KOPT-K1 (cell line): ENCODE results near the gene CSMD2.

Experiments
- H3K27ac ChIP-seq: fragments of 200-600 bp; sonication (generic); 2 replicates; pipeline ENCODE4 v1.5.1; 2016; ENCODE audit warnings: antibody characterized with exemption, mild to moderate bottlenecking, low read depth, low read length; ENCODE audit not compliant: poor library complexity, severe bottlenecking
- H3K36me3 ChIP-seq: fragments of 200-600 bp; sonication (generic); 2 replicates; pipeline ENCODE4 v1.5.1; 2017; ENCODE audit warnings: antibody characterized with exemption, mild to moderate bottlenecking, low read length, moderate library complexity; ENCODE audit not compliant: insufficient read depth
- H3K9me3 ChIP-seq: fragments of 200-600 bp; sonication (generic); 2 replicates; pipeline ENCODE4 v1.5.1; 2017; ENCODE audit warnings: antibody characterized with exemption, low read length, mild to moderate bottlenecking; ENCODE audit not compliant: insufficient read depth, poor library complexity, severe bottlenecking

CSMD2 gene

GRCh38 chr1:33758698-33759097 lies 406.3 kb downstream of the CSMD2 start:
- no peak overlapping the region for H3K27ac ChIP-seq
- H3K36me3 ChIP-seq: no peaks in the 10 kb centered on the region
- peaks cover 2% of the 10 kb centered on the region for H3K9me3 ChIP-seq

- H3K9me3 ChIP-seq: peaks cover 13% of the 10 kb centered on the region
- H3K36me3 ChIP-seq: no peaks in the 10 kb centered on the region
- no peak overlapping the region for H3K27ac ChIP-seq
Measured at GRCh38 chr1:33753087-33753856, 411.8 kb downstream of the CSMD2 start.

GRCh38 chr1:33745942-33746341 lies 419.1 kb downstream of the CSMD2 start:
- Histone ChIP-seq H3K9me3 (no peaks in the 10 kb centered on the region), H3K27ac (no peak overlapping the region), H3K36me3 (no peaks in the 10 kb centered on the region)

GRCh38 chr1:33743221-33743998 lies 421.6 kb downstream of the CSMD2 start:
- Histone ChIP-seq H3K9me3 (no peaks in the 10 kb centered on the region), H3K27ac (no peak overlapping the region), H3K36me3 (no peaks in the 10 kb centered on the region)

- Histone ChIP-seq H3K36me3 (no peaks in the 10 kb centered on the region), H3K9me3 (no peaks in the 10 kb centered on the region), H3K27ac (no peak overlapping the region)
Measured at GRCh38 chr1:33742663-33743062, 422.4 kb downstream of the CSMD2 start.

GRCh38 chr1:33741749-33742148 lies 423.3 kb downstream of the CSMD2 start:
- Histone ChIP-seq H3K36me3 (no peaks in the 10 kb centered on the region), H3K9me3 (no peaks in the 10 kb centered on the region)

GRCh38 chr1:33740040-33740744 lies 424.8 kb downstream of the CSMD2 start:
- Histone ChIP-seq H3K36me3 (no peaks in the 10 kb centered on the region), H3K27ac (no peak overlapping the region), H3K9me3 (no peaks in the 10 kb centered on the region)

More at GRCh38 chr1:33741749-33742148, 423.3 kb downstream of the CSMD2 start:
- H3K27ac ChIP-seq: no peak overlapping the region

GRCh38 chr1:33738976-33739375 lies 426.1 kb downstream of the CSMD2 start:
- no peak overlapping the region for H3K27ac ChIP-seq
- H3K9me3 ChIP-seq: no peaks in the 10 kb centered on the region
- H3K36me3 ChIP-seq: no peaks in the 10 kb centered on the region

GRCh38 chr1:33738536-33738935 lies 426.5 kb downstream of the CSMD2 start:
- Histone ChIP-seq H3K36me3 (no peaks in the 10 kb centered on the region), H3K9me3 (no peaks in the 10 kb centered on the region), H3K27ac (no peak overlapping the region)

GRCh38 chr1:33736496-33736895 lies 428.5 kb downstream of the CSMD2 start:
- no peaks in the 10 kb centered on the region for H3K36me3 ChIP-seq
- H3K9me3 ChIP-seq: no peaks in the 10 kb centered on the region
- H3K27ac ChIP-seq: no peak overlapping the region

- Histone ChIP-seq H3K27ac (no peak overlapping the region), H3K36me3 (no peaks in the 10 kb centered on the region), H3K9me3 (no peaks in the 10 kb centered on the region)
Measured at GRCh38 chr1:33735624-33736023, 429.4 kb downstream of the CSMD2 start.

- Histone ChIP-seq H3K36me3 (no peaks in the 10 kb centered on the region), H3K9me3 (no peaks in the 10 kb centered on the region), H3K27ac (no peak overlapping the region)
Measured at GRCh38 chr1:33727310-33727709, 437.7 kb downstream of the CSMD2 start.

- Histone ChIP-seq H3K27ac (no peak overlapping the region), H3K9me3 (no peaks in the 10 kb centered on the region), H3K36me3 (no peaks in the 10 kb centered on the region)
Measured at GRCh38 chr1:33726274-33726804, 438.7 kb downstream of the CSMD2 start.

GRCh38 chr1:33725556-33726160 lies 439.4 kb downstream of the CSMD2 start:
- Histone ChIP-seq H3K27ac (no peak overlapping the region), H3K9me3 (no peaks in the 10 kb centered on the region), H3K36me3 (no peaks in the 10 kb centered on the region)

- no peaks in the 10 kb centered on the region for H3K36me3 ChIP-seq
- H3K27ac ChIP-seq: no peak overlapping the region
- H3K9me3 ChIP-seq: no peaks in the 10 kb centered on the region
Measured at GRCh38 chr1:33725037-33725436, 440.0 kb downstream of the CSMD2 start.
